Choroid plexus epithelial cell (primary cell): ENCODE measurements around the gene FGD5.

Experiments used
- DNase-seq: peaks from one replicate; pipeline ENCODE4 v3.0.0-alpha.2; 2010; ENCODE audit warnings: low read depth
- H3K4me3 ChIP-seq: 2 replicates; pipeline ENCODE4 v1.5.1; 2011; ENCODE audit warnings: low read depth, mild to moderate bottlenecking, control low read depth, low read length, moderate library complexity
- TF ChIP-seq, protein P1 (sequence below): conservative IDR thresholded peaks from 2 replicates; pipeline ENCODE4 v1.5.1; 2011; ENCODE audit warnings: low read depth, mild to moderate bottlenecking, control low read depth, inconsistent platforms, low read length, moderate library complexity

The FGD5 gene

DNA sequence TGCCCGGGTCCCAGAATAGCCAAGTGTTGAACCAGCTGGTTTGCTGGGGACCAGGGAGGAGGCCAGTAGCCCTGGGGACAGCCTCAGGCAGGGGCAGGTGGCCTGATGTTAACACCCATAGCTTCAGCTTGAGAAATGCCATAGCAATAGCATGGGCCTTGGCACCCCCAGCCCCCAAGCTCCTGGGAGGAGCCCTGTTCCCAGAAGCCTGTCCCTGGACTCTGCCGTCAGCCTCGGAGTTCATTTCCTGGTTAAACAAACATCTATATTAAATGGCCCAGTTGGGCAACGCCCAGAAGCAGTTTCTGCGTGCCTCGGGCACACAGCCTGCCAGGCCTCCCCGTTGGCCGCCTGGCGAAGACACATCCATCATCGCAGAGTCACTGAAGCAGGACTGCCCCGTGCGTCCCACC, 58.2 kb downstream of the FGD5 start:
- TF ChIP-seq, protein P1, sequence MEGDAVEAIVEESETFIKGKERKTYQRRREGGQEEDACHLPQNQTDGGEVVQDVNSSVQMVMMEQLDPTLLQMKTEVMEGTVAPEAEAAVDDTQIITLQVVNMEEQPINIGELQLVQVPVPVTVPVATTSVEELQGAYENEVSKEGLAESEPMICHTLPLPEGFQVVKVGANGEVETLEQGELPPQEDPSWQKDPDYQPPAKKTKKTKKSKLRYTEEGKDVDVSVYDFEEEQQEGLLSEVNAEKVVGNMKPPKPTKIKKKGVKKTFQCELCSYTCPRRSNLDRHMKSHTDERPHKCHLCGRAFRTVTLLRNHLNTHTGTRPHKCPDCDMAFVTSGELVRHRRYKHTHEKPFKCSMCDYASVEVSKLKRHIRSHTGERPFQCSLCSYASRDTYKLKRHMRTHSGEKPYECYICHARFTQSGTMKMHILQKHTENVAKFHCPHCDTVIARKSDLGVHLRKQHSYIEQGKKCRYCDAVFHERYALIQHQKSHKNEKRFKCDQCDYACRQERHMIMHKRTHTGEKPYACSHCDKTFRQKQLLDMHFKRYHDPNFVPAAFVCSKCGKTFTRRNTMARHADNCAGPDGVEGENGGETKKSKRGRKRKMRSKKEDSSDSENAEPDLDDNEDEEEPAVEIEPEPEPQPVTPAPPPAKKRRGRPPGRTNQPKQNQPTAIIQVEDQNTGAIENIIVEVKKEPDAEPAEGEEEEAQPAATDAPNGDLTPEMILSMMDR: no peak
- no peak overlapping the region for H3K4me3 ChIP-seq
- peak; percentile 7 for DNase-seq

DNA sequence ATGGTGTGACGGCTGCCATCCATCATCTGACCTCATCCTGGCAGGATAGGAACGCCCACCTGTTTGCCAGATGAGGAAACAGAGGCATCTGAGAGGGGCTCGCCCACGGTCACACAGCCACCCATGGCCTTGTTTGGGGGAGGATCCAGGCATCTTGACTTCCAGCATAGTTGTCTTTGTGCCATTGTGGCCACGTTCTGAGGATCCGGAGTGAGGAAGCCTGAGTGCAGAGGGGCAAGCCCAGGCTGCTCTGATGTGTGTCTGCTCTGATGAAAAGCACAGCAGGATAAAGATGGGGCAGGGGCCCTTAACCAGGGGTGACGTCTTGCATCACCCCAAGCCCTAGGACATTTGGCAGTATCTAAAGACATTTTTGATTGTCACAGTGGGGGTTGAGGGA, 58.7 kb downstream of the FGD5 start:
- no peak overlapping the region for H3K4me3 ChIP-seq
- DNase-seq: no peak
- TF ChIP-seq, protein P1: no peak

DNA sequence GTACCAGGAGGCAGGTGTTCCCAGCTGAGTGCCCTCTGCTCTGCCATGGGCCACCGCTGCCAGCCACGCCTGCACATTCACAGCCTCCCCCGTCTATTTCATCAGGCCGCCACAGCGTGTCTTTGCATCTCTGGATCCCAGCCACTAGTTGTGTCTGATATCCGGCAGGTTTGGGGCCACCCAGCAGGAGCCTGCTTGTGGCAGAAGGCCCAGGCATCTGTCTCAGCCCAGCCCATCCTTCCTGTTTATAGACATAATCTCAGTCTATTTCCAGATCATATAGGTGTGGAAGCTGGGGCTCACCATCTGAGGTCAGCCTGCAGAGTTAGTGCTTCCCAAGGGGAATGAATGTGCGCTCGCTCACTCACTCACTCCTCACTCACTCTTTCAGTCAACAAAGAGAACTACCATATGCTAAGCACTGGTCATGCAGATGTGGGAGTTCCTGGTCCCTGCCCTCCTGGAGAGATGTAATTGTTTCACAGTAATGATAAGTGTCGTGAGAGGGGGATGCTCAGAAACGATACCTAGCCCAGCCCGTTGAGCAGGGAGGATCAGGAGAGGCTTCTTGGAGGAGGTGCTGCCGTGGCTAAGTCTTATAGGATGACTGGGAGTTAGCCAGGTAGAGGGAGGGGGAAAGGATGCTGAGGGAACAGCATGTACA, 60.6 kb downstream of the FGD5 start:
- TF ChIP-seq, protein P1: no peak
- no peak overlapping the region for H3K4me3 ChIP-seq
- peak; percentile 43 for DNase-seq

DNA sequence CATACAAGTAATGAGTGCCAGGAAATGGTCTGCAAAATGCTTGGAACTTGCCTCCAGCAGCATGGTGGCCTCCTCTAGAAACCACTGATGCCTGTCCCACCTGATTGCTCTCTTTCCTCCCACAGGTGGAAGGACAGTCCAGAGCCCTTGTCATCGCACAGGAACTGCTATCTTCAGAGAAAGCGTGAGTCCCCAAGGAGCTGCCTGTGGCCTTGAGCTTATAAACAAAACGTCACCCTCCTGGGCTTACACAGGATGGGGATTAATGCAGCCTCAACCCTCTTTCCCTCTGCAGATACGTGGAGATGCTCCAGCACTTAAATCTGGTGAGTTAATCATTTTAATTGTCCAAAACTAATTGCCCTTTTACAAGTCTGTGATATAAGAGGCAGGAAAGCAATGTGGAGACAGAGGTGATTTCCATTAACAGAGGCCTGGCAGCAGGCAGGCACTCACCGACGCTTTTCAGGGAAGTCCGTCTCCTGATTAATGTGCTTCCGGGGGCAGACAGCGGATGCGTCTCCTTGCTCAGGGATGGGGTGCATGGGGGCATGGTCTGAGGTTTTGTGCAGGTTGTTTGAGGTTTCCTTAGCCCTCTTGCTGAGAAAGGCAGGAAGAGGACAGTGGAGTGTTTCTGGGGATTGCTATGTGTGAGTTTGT, 61.8 kb downstream of the FGD5 start:
- no peak overlapping the region for H3K4me3 ChIP-seq
- TF ChIP-seq, protein P1: no peak
- DNase-seq: no peak

DNA sequence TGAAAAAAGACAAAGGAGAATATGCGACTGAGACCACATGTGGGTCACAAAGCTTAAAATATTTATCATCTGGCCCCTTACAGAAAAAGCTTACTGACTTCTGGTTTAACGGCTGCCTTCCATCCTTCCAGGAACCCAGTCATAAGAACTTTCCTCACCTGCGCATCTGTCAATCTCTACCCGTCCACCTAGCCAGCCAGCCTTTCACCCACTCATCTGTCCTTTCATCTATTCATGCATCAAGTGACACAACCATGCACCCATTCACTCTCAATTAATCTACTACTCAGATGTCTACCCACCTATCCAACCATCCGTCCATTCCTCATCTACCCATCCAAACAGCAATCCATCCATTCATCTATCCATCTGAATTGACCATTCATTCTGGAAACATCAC, 64.5 kb downstream of the FGD5 start:
- H3K4me3 ChIP-seq: no peak overlapping the region
- DNase-seq: no peak
- TF ChIP-seq, protein P1: no peak

DNA sequence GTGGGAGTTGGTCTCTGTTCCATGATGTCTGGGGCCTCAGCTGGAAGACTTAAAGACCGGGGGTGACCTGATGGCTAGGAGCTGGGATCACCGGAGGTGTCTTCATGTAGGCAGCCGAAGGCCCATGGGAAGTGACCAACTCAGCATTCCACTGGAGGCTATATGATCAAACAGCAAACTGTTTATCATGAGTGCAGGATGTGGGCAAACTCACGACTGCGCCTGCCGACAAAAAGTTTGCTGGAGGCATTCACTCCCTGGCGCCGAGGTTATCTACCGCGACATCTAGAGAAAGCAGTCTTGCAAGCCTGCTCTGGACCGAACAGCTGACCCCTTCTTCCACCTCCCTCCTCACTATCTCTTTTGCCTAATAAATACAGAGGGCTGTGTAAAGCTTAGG, 65.9 kb downstream of the FGD5 start:
- DNase-seq: no peak
- TF ChIP-seq, protein P1: no peak
- H3K4me3 ChIP-seq: no peak overlapping the region

DNA sequence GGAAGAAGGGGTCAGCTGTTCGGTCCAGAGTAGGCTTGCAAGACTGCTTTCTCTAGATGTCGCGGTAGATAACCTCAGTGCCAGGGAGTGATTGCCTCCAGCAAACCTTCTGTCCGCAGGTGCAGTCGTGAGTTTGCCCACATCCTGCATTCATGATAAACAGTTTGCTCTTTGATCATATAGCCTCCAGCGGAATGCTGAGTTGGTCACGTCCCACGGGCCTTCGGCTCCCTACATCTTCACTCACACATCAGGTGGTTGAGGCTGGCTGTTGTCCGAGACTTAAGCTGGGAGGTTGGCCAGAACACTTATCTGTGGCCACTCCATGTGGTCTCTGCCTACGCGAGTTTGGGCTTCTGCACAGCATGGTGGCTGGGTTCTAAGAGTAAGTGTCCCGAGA, 66.5 kb downstream of the FGD5 start:
- no peak for DNase-seq
- TF ChIP-seq, protein P1: no peak
- H3K4me3 ChIP-seq: no peak overlapping the region
